AG04449 (cell line): ENCODE results near the gene SH3YL1.

ENCODE experiments used
- CTCF ChIA-PET: fragments of 350-600 bp; formaldehyde crosslinking; extraction: SDS; loops from one replicate; lab custom pipeline; 2021; ENCODE audit warnings: antibody characterized with exemption; lab: Yijun Ruan, JAX
- POLR2A ChIA-PET: fragments of 400-600, 350-600 bp; formaldehyde crosslinking; extraction: SDS; loops from one replicate; lab custom pipeline; 2020; ENCODE audit warnings: antibody characterized with exemption, inconsistent platforms; lab: Yijun Ruan, JAX
- DNase-seq: peaks from one replicate; pipeline ENCODE4 v3.0.0-alpha.2; 2010; ENCODE audit warnings: low read depth, low spot score
- H3K4me3 ChIP-seq: 2 replicates; pipeline ENCODE4 v1.5.1; 2011; ENCODE audit warnings: low read depth, mild to moderate bottlenecking, control low read depth, low read length
- TF ChIP-seq, protein P1 (sequence below): IDR thresholded peaks from one replicate; pipeline ENCODE4 v1.5.1; 2011; ENCODE audit warnings: mild to moderate bottlenecking, moderate library complexity, low read length, control low read depth, inconsistent platforms; ENCODE audit not compliant: insufficient read depth; ENCODE audit errors: missing control alignments

Gene SH3YL1

DNA sequence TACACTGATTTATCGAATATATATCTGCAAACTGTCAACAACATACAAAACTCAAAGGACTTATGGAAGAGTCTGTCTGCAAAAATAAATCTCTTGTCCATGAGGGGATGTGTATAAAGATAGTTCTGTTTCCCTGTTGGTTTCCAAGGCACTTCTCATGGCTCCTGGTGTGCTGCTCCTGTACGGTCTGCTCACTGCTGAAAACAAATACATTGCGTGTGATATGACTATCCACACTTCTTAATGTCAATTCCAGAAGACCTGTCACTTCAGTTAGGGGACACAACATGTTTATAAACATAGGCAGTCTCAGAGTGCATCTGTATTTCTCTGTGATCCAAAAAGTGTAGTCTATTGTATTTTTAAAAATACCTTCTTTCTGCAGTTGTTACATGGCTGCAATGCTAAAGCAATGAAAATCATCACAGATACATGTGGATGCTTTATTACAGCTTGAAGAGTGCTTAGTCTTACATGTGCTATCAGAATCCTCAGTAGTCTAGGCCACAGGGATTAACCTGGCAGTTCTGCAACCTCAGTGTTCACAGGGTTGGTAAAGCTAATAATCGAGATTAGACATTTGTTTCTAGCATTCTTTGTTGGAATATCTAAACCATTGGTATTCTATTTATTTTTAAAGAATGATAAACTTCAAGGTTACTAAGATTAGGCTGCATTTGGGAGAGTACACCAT, 16.3 kb upstream of the SH3YL1 start:
- CTCF ChIA-PET = no interaction called here
- POLR2A ChIA-PET = no interaction called here
- TF ChIP-seq, protein P1, sequence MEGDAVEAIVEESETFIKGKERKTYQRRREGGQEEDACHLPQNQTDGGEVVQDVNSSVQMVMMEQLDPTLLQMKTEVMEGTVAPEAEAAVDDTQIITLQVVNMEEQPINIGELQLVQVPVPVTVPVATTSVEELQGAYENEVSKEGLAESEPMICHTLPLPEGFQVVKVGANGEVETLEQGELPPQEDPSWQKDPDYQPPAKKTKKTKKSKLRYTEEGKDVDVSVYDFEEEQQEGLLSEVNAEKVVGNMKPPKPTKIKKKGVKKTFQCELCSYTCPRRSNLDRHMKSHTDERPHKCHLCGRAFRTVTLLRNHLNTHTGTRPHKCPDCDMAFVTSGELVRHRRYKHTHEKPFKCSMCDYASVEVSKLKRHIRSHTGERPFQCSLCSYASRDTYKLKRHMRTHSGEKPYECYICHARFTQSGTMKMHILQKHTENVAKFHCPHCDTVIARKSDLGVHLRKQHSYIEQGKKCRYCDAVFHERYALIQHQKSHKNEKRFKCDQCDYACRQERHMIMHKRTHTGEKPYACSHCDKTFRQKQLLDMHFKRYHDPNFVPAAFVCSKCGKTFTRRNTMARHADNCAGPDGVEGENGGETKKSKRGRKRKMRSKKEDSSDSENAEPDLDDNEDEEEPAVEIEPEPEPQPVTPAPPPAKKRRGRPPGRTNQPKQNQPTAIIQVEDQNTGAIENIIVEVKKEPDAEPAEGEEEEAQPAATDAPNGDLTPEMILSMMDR = no peak
- no peak overlapping the region for H3K4me3 ChIP-seq
- no peak for DNase-seq

DNA sequence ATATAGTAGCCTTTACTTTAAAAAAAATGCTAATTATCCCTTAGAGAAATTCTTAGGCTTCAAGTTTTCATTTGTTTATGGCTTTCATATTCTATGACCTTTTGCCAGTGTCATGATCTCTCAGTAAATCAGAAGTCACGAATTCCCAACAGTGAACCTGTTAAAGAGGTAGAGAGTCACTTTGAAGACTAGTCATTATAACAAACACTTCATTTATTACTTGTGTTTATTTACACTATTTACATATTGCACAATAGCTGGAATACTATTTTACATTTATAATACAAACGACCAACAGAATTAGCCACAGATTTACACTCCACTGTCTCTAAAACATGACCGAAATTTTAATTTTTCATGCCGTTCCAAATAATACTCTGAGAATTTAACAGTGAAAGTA, 15.5 kb upstream of the SH3YL1 start:
- CTCF ChIA-PET = interaction anchor here (1.2 kb wide), 1 partner anchor 32 kb away, joined by 4 read pairs; no protein-coding TSS in a partner anchor
- DNase-seq = no peak
- POLR2A ChIA-PET = no interaction called here
- H3K4me3 ChIP-seq = no peak overlapping the region
- TF ChIP-seq, protein P1 = no peak

DNA sequence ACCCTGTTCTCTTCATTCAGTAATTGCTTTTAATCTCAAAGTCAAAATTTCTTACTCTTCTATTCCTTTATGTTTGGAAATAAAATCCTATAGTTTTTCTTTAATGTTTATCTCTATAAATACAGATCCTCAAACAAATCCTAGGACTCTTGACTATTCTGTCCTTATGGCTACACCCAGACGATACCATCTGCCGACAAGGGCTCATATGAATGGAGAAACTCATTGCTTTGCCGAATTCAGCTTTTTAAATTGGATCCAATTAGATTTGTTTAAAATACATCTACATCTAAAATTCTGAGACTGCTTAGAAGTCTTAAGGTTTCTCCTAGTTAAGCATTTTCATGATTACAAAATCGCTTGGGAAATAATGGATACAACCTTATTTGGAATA, 15.1 kb upstream of the SH3YL1 start:
- DNase-seq = no peak
- CTCF ChIA-PET = interaction anchor here (1.2 to 1.5 kb wide), 2 partner anchors 11 to 32 kb away, joined by 4 to 6 read pairs; no protein-coding TSS in a partner anchor
- TF ChIP-seq, protein P1 = no peak
- H3K4me3 ChIP-seq = no peak overlapping the region
- POLR2A ChIA-PET = no interaction called here

DNA sequence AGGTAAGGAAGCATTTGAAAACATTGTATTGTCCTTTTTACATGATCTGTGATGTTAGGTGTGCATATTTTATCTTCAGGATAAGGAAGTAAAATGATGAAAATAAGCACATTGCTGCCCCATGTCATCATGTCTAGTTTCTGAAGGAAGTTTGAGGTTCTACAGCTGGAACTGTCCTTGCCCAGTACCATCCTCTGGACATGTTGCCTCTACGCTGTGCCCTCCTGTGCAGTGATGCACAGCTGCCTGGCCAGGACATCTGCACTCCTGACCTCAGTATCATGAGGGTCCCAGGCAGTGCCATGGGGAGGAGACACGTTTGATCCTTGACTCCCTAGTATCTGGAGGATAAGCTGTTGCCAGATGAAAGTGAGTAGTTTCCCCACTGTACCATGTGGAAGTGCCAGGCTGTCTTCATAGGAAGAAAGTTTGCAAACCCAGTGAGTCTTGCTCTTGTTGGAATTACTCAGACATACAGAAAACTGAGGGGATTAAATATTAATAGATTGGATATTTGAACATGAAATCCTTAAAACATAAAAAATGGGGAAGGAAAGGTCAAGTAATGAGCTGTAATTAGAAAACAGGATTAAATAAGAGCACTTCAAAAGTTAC, 14.6 kb upstream of the SH3YL1 start:
- no peak overlapping the region for H3K4me3 ChIP-seq
- CTCF ChIA-PET = interaction anchor here (1.2 to 1.5 kb wide), 2 partner anchors 11 to 31 kb away, joined by 4 to 6 read pairs; no protein-coding TSS in a partner anchor
- TF ChIP-seq, protein P1 = no peak
- POLR2A ChIA-PET = no interaction called here
- DNase-seq = no peak

DNA sequence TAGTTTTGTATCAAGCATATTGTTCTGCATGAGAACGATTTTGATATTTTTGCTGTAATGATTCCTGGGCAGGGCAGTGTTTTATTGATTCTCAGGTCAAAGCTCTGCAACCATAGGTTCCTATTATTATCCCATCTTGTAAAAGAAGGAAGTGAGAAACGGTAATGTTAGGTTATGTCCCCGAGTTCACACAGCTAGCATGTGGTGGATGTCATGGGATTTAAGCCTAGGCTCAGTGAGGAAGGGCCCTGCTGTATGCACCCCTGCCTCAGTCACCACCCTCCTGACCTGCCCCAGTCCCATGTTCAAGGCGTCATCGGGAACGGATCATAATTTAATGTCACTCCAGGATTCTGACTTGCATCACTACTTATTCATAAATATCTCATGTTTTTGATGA, 11.6 kb upstream of the SH3YL1 start:
- H3K4me3 ChIP-seq = no peak overlapping the region
- no peak for DNase-seq
- POLR2A ChIA-PET = no interaction called here
- CTCF ChIA-PET = no interaction called here
- TF ChIP-seq, protein P1 = no peak

DNA sequence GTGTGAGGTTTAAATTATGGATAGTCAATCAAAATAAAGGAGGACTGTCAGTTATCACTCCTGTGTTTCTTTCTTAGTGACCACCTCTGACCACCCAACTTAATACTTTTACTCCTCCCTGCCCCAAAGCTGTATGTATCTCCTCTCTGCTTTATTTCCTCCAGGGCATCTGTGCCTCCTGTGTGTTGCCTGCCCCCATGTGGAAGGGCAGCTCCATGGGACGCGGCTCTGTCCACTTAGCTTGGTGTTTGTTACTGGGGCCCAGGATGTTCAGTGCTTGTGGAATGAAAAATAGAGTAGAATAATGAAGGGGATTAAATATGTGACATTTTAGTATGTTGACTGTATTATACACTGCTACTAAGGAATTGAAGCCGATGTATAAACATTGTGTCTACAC, 10.7 kb upstream of the SH3YL1 start:
- TF ChIP-seq, protein P1 = no peak
- ChIA-PET POLR2A (no interaction called here), CTCF (interaction anchor here (0.9 to 2.2 kb wide), 3 partner anchors 11 to 25 kb away, joined by 3 to 5 read pairs (median 3); no protein-coding TSS in a partner anchor)
- no peak overlapping the region for H3K4me3 ChIP-seq
- DNase-seq = no peak
